Measurements from ENCODE around the gene BRCA1.
"Not testable (repeated sequence)": the region's sequence is repeated elsewhere in the genome, so short reads cannot be mapped to it uniquely, and the experiment has no call there.

The BRCA1 gene

GRCh38 chr17:43140396-43141332, 15.5 kb upstream of the BRCA1 start:
- Mint-ChIP-seq H3K36me3 (peaks cover 2% of the 10 kb centered on the region), H3K4me1 (peaks cover 5% of the 10 kb centered on the region), H3K27me3 (no peaks in the 10 kb centered on the region), H3K27ac (no peak overlapping the region), H3K9me3 (no peaks in the 10 kb centered on the region), H3K4me3 (no peak overlapping the region)

- not testable (repeated sequence) for H3K4me1 Mint-ChIP-seq, H3K9me3 Mint-ChIP-seq, H3K27me3 Mint-ChIP-seq, H3K4me3 Mint-ChIP-seq, H3K27ac Mint-ChIP-seq, H3K36me3 Mint-ChIP-seq
Observed at GRCh38 chr17:43138531-43138930, 13.4 kb upstream of the BRCA1 start.

GRCh38 chr17:43136574-43136973, 11.4 kb upstream of the BRCA1 start:
- not testable (repeated sequence) for H3K9me3 Mint-ChIP-seq, H3K27ac Mint-ChIP-seq, H3K36me3 Mint-ChIP-seq, H3K4me3 Mint-ChIP-seq, H3K27me3 Mint-ChIP-seq, H3K4me1 Mint-ChIP-seq

GRCh38 chr17:43135454-43135819, 10.3 kb upstream of the BRCA1 start:
- Mint-ChIP-seq H3K9me3 (no peaks in the 10 kb centered on the region), H3K4me1 (peaks cover 12% of the 10 kb centered on the region), H3K36me3 (peaks cover 10% of the 10 kb centered on the region), H3K27ac (no peak overlapping the region), H3K4me3 (no peak overlapping the region), H3K27me3 (no peaks in the 10 kb centered on the region)

GRCh38 chr17:43134774-43135453, 9.8 kb upstream of the BRCA1 start:
- peaks cover 10% of the 10 kb centered on the region for H3K36me3 Mint-ChIP-seq

GRCh38 chr17:43133439-43133838, 8.3 kb upstream of the BRCA1 start:
- H3K4me1 Mint-ChIP-seq = peaks cover 12% of the 10 kb centered on the region
- not testable (repeated sequence) for H3K4me3 Mint-ChIP-seq, H3K27ac Mint-ChIP-seq, H3K9me3 Mint-ChIP-seq, H3K27me3 Mint-ChIP-seq, H3K36me3 Mint-ChIP-seq

More at GRCh38 chr17:43134774-43135453, 9.8 kb upstream of the BRCA1 start:
- no peak overlapping the region for H3K27ac Mint-ChIP-seq
- peaks cover 12% of the 10 kb centered on the region for H3K4me1 Mint-ChIP-seq
- no peaks in the 10 kb centered on the region for H3K9me3 Mint-ChIP-seq
- no peak overlapping the region for H3K4me3 Mint-ChIP-seq
- H3K27me3 Mint-ChIP-seq = no peaks in the 10 kb centered on the region

- H3K9me3 Mint-ChIP-seq = no peaks in the 10 kb centered on the region
- no peak overlapping the region for H3K27ac Mint-ChIP-seq
- no peak overlapping the region for H3K4me3 Mint-ChIP-seq
- peaks cover 10% of the 10 kb centered on the region for H3K36me3 Mint-ChIP-seq
- H3K27me3 Mint-ChIP-seq = no peaks in the 10 kb centered on the region
- H3K4me1 Mint-ChIP-seq = peaks cover 17% of the 10 kb centered on the region
Observed at GRCh38 chr17:43132117-43132516, 7.0 kb upstream of the BRCA1 start.

GRCh38 chr17:43129671-43130010, 4.5 kb upstream of the BRCA1 start:
- Mint-ChIP-seq H3K9me3 (no peaks in the 10 kb centered on the region), H3K36me3 (peaks cover 8% of the 10 kb centered on the region), H3K4me1 (peaks cover 26% of the 10 kb centered on the region), H3K27ac (no peak overlapping the region), H3K27me3 (no peaks in the 10 kb centered on the region), H3K4me3 (no peak overlapping the region)

- not testable (repeated sequence) for H3K36me3 Mint-ChIP-seq, H3K27me3 Mint-ChIP-seq, H3K9me3 Mint-ChIP-seq
- H3K4me1 Mint-ChIP-seq = peaks cover 31% of the 10 kb centered on the region
- H3K4me3 Mint-ChIP-seq = peak overlapping the region; percentile 58
- peak overlapping the region; percentile 70 for H3K27ac Mint-ChIP-seq
Observed at GRCh38 chr17:43127333-43127876, 2.2 kb upstream of the BRCA1 start.

GRCh38 chr17:43126911-43127290, 1.7 kb upstream of the BRCA1 start:
- Mint-ChIP-seq H3K4me3 (peak overlapping the region; percentile 58), H3K4me1 (peaks cover 31% of the 10 kb centered on the region), H3K36me3 (no peaks in the 10 kb centered on the region), H3K9me3 (no peaks in the 10 kb centered on the region), H3K27ac (no peak overlapping the region), H3K27me3 (no peaks in the 10 kb centered on the region)

- H3K9me3 Mint-ChIP-seq = no peaks in the 10 kb centered on the region
- no peaks in the 10 kb centered on the region for H3K27me3 Mint-ChIP-seq
- H3K36me3 Mint-ChIP-seq = no peaks in the 10 kb centered on the region
- peak overlapping the region; percentile 95 for H3K4me3 Mint-ChIP-seq
- peaks cover 31% of the 10 kb centered on the region for H3K4me1 Mint-ChIP-seq
- peak overlapping the region; percentile 95 for H3K27ac Mint-ChIP-seq
Observed at GRCh38 chr17:43125967-43126910, 1.1 kb upstream of the BRCA1 start.

- no peaks in the 10 kb centered on the region for H3K27me3 Mint-ChIP-seq
- H3K27ac Mint-ChIP-seq = no peak overlapping the region
- H3K4me1 Mint-ChIP-seq = no peaks in the 10 kb centered on the region
- no peak overlapping the region for H3K4me3 Mint-ChIP-seq
- H3K36me3 Mint-ChIP-seq = no peaks in the 10 kb centered on the region
- H3K9me3 Mint-ChIP-seq = no peaks in the 10 kb centered on the region
Observed at GRCh38 chr17:43118679-43119615, 6.2 kb downstream of the BRCA1 start.

GRCh38 chr17:43114151-43114552, 11.0 kb downstream of the BRCA1 start:
- Mint-ChIP-seq H3K4me3 (no peak overlapping the region), H3K27ac (no peak overlapping the region), H3K27me3 (no peaks in the 10 kb centered on the region), H3K36me3 (peaks cover 2% of the 10 kb centered on the region), H3K4me1 (no peaks in the 10 kb centered on the region), H3K9me3 (no peaks in the 10 kb centered on the region)

GRCh38 chr17:43106552-43106951, 18.6 kb downstream of the BRCA1 start:
- no peaks in the 10 kb centered on the region for H3K36me3 Mint-ChIP-seq
- no peaks in the 10 kb centered on the region for H3K4me1 Mint-ChIP-seq
- no peak overlapping the region for H3K27ac Mint-ChIP-seq
- H3K9me3 Mint-ChIP-seq = no peaks in the 10 kb centered on the region
- no peak overlapping the region for H3K4me3 Mint-ChIP-seq
- H3K27me3 Mint-ChIP-seq = no peaks in the 10 kb centered on the region
